Large intestine (tissue), 12 donors: ENCODE measurements around the gene PSTPIP2. TPM values are rescaled to one million over a fixed set of nuclear protein-coding genes. Genes with fewer than 3 reads are reported as not detected.

ENCODE experiments used
- DNase-seq, 2 donors: peaks; one replicate each; pipeline versions ENCODE4 v3.0.0 to v3.0.0-alpha.2; 2013
- H3K27ac ChIP-seq: one replicate; pipeline ENCODE4 v1.5.1; 2013; ENCODE audit warnings: low read length
- H3K27me3 ChIP-seq: 2 replicates; pipeline ENCODE4 v1.6.1; 2013; ENCODE audit warnings: low read length; ENCODE audit not compliant: control insufficient read depth, insufficient read depth
- H3K36me3 ChIP-seq: 2 replicates; pipeline ENCODE4 v1.6.1; 2013; ENCODE audit warnings: low read length; ENCODE audit not compliant: control insufficient read depth, insufficient read depth
- H3K4me1 ChIP-seq: one replicate; pipeline ENCODE4 v1.6.1; 2013; ENCODE audit warnings: low read length; ENCODE audit not compliant: control insufficient read depth, insufficient read depth
- H3K4me3 ChIP-seq: one replicate; pipeline ENCODE4 v1.5.1; 2013; ENCODE audit warnings: low read length
- H3K9me3 ChIP-seq: one replicate; pipeline ENCODE4 v1.6.1; 2013; ENCODE audit warnings: mild to moderate bottlenecking, low read depth, low read length, moderate library complexity; ENCODE audit not compliant: control insufficient read depth
- whole genome bisulfite sequencing: methylation state at CpG from one replicate; pipeline ENCODE4 v1.1.5; 2013; ENCODE audit warnings: low lambda C conversion rate; ENCODE audit not compliant: insufficient coverage; 5-methylcytosine and 5-hydroxymethylcytosine counted together
- long read RNA-seq, 11 donors: transcript quantifications; one replicate each; lab custom pipeline, GENCODE V29; 2026
- polyA plus RNA-seq: library from polyadenylated mRNA; unstranded; fragments of 120-200 nt; gene quantifications from one replicate; pipeline ENCODE4 v1.2.1, GENCODE V29; 2013

PSTPIP2 gene, protein sequence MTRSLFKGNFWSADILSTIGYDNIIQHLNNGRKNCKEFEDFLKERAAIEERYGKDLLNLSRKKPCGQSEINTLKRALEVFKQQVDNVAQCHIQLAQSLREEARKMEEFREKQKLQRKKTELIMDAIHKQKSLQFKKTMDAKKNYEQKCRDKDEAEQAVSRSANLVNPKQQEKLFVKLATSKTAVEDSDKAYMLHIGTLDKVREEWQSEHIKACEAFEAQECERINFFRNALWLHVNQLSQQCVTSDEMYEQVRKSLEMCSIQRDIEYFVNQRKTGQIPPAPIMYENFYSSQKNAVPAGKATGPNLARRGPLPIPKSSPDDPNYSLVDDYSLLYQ
- 11.5 TPM for polyA plus RNA-seq
- long read RNA-seq, donor 1: 0 reads
- long read RNA-seq, donor 2: 0 reads
- long read RNA-seq, donor 3: 0 reads
- long read RNA-seq, donor 4: 0 reads
- long read RNA-seq, donor 5, partial matches to known transcripts: 0 of 1 reads
- long read RNA-seq, donor 5, other reads (novel, unspliced or antisense): 0 of 1 reads
- long read RNA-seq, donor 6, partial matches to known transcripts: 0 of 3 reads
- long read RNA-seq, donor 6, other reads (novel, unspliced or antisense): 0 of 3 reads
- long read RNA-seq, donor 7: 0 reads
- long read RNA-seq, donor 8, partial matches to known transcripts: 0 of 3 reads
- long read RNA-seq, donor 8, other reads (novel, unspliced or antisense): 0 of 3 reads
- long read RNA-seq, donor 9, partial matches to known transcripts: 0 of 3 reads
- long read RNA-seq, donor 9, other reads (novel, unspliced or antisense): 0 of 3 reads
- long read RNA-seq, donor 10, partial matches to known transcripts: 0 of 3 reads
- long read RNA-seq, donor 10, other reads (novel, unspliced or antisense): 0 of 3 reads
- long read RNA-seq, donor 11, partial matches to known transcripts: 0 of 3 reads
- long read RNA-seq, donor 11, other reads (novel, unspliced or antisense): 0 of 3 reads

DNA sequence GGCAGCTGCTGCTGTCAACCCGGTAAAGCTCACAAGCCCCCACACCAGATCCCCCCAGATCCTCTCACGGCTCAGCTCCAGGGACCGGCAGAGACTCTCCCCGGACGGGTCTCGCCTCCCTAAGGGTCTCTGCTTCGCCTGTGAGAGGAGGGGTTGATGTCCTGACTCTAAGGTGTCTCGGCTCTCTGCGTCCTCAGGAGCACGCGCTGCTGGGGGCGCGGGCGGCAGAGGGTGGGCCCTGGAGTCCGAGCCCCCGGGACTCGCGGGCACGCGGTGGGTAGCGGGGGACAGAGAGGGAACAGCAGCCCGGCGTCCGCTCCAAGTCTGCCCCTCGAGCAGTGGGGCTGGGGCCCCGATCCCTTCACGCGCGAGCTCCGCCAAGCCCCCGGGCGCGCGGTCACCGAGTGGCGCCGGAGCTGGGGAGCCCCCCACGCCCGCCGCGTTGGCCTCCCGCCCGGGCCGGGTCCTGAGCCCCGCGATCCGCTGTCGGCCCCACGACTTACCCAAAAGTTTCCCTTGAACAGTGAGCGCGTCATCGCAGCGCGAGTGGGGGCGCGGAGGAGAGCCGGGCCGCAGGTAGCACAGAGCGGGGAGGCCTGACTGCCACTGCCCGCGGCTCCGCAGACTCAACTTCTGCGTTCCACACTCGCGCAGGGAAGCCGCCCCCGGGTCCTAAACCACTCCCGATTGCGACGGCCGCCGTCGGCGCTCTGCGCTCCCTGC is at the start of gene PSTPIP2:
Gene PSTPIP2, minus strand, starts transcription at position 608 of the 723 bp plus-strand sequence. Its CDS starts 72 bp downstream, at position 536.
- no peaks in the 10 kb centered on the region for H3K27me3 ChIP-seq
- H3K4me1 ChIP-seq: peaks cover 6% of the 10 kb centered on the region

DNA sequence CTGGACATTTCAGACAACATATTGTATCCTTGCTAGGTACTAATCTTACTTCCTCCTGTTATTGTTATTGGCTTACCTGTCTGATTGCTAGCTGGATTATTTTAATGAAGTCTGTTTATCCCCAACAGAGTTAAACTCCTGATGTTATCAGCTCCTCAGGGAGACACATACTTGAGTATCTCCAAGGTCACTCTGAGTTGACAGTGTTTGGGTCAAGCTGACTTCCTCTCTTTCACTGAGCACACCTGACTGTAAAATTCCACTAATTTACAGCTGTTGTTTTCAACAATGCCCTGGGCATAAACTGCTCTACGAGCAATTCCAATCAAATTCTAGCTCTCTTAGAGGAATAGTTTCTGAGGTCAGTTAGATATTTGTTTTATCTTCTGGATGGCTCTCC is 41.7 kb upstream of the PSTPIP2 start:
- no peaks in the 10 kb centered on the region for H3K9me3 ChIP-seq
- no peak overlapping the region for H3K27ac ChIP-seq
- no CpG with 5 or more reads among the region's 1 CpG for WGBS
- H3K27me3 ChIP-seq: no peaks in the 10 kb centered on the region
- H3K36me3 ChIP-seq: peaks cover 16% of the 10 kb centered on the region
- no peak overlapping the region for H3K4me3 ChIP-seq
- no peak for DNase-seq
- no peaks in the 10 kb centered on the region for H3K4me1 ChIP-seq

More for the DNA sequence above, at the start of gene PSTPIP2:
- no CpG with 5 or more reads among the region's 75 CpGs for WGBS
- H3K9me3 ChIP-seq: no peaks in the 10 kb centered on the region
- H3K36me3 ChIP-seq: no peaks in the 10 kb centered on the region
- DNase-seq: peak; percentile 51 to 74
- H3K4me3 ChIP-seq: peak within 1 kb of the TSS; percentile 72
- no peak within 1 kb of the TSS for H3K27ac ChIP-seq

DNA sequence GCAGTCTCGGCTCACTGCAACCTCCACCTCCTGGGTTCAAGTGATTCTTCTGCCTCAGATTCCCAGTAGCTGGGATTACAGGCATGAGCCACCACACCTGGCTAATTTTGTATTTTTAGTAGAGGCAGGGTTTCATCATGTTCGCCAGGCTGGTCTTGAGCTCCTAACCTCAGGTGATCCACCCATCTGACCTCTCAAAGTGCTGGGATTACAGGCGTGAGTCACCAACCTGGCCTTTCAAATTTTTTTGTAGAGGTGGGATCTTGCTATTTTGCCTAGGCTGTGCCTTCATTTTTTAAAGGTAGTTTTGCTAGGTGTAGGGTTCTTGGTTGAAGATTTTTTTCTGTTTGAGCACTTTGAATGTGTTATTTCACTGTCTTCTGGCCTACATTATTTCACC is 38.3 kb upstream of the PSTPIP2 start:
- Histone ChIP-seq H3K4me3 (no peak overlapping the region), H3K4me1 (no peaks in the 10 kb centered on the region), H3K9me3 (no peaks in the 10 kb centered on the region), H3K27ac (no peak overlapping the region), H3K36me3 (peaks cover 16% of the 10 kb centered on the region), H3K27me3 (no peaks in the 10 kb centered on the region)
- no CpG with 5 or more reads among the region's 3 CpGs for WGBS
- DNase-seq: no peak

DNA sequence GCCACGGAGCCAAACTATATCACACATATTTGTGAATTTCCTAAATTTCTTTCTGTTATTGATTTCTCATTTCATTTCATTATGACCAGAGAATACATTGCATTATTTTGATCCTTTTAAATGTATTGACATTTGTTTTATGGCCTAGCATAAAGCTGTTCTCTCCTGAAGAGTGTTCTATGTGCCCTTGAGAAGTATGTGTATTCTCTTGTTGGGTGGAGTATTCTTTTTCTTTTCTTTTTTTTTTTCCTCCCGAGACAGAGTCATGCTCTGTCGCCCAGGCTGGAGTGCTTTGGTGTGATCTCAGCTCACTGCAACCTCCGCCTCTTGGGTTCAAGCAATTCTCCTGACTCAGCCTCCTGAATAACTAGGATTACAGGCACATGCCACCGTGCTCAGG is 37.3 kb upstream of the PSTPIP2 start:
- Histone ChIP-seq H3K27me3 (no peaks in the 10 kb centered on the region), H3K4me1 (no peaks in the 10 kb centered on the region), H3K27ac (no peak overlapping the region), H3K4me3 (no peak overlapping the region), H3K36me3 (peaks cover 10% of the 10 kb centered on the region), H3K9me3 (no peaks in the 10 kb centered on the region)
- no peak for DNase-seq
- WGBS: 89% methylated on average over 3 of the region's 5 CpGs

- Histone ChIP-seq H3K4me1 (no peaks in the 10 kb centered on the region), H3K27me3 (no peaks in the 10 kb centered on the region), H3K9me3 (no peaks in the 10 kb centered on the region), H3K36me3 (peaks cover 3% of the 10 kb centered on the region), H3K27ac (peak within 1 kb of the TSS; percentile 69), H3K4me3 (peak within 1 kb of the TSS; percentile 79)
- peak; percentile 77 to 88 for DNase-seq
- WGBS: no CpG with 5 or more reads among the region's 57 CpGs
These were observed 32.3 kb upstream of the PSTPIP2 start, which contains the start of gene HAUS1 for GRCh38 chr18:46104128-46104911. TSS of gene HAUS1 (plus strand) at chr18:46104385. CDS start at chr18:46104412, 27 bp downstream.

DNA sequence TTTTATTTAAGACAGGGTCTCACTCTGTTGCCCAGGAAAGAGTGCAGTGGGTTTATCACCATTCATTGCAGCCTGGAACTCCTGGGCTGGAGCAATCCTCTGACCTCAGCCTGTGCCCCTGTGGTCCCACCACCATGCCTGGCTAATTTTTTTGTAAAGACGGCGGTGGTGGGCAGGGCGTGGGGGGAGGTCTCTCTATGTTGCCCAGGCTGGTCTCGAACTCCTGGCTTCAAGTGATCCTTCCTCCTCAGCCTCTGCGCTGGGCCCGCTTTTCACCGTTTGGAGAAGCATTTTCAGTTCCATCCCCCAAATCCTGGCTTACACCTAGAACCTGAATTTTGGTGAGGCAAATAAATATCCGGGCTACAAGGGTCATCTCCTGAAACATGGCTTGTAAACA is 27.4 kb upstream of the PSTPIP2 start:
- Histone ChIP-seq H3K9me3 (no peaks in the 10 kb centered on the region), H3K4me1 (no peaks in the 10 kb centered on the region), H3K36me3 (peaks cover 5% of the 10 kb centered on the region), H3K27ac (no peak overlapping the region), H3K4me3 (no peak overlapping the region), H3K27me3 (no peaks in the 10 kb centered on the region)
- WGBS: no CpG with 5 or more reads among the region's 8 CpGs
- no peak for DNase-seq

GRCh38 chr18:46098616-46098933 is 26.5 kb upstream of the PSTPIP2 start:
- no peak for DNase-seq
- peak overlapping the region; percentile 85 for H3K4me3 ChIP-seq
- H3K27me3 ChIP-seq: no peaks in the 10 kb centered on the region
- WGBS: no CpG with 5 or more reads among the region's 16 CpGs
- H3K36me3 ChIP-seq: peaks cover 11% of the 10 kb centered on the region
- H3K9me3 ChIP-seq: no peaks in the 10 kb centered on the region
- H3K27ac ChIP-seq: peak overlapping the region; percentile 85
- H3K4me1 ChIP-seq: no peaks in the 10 kb centered on the region

DNA sequence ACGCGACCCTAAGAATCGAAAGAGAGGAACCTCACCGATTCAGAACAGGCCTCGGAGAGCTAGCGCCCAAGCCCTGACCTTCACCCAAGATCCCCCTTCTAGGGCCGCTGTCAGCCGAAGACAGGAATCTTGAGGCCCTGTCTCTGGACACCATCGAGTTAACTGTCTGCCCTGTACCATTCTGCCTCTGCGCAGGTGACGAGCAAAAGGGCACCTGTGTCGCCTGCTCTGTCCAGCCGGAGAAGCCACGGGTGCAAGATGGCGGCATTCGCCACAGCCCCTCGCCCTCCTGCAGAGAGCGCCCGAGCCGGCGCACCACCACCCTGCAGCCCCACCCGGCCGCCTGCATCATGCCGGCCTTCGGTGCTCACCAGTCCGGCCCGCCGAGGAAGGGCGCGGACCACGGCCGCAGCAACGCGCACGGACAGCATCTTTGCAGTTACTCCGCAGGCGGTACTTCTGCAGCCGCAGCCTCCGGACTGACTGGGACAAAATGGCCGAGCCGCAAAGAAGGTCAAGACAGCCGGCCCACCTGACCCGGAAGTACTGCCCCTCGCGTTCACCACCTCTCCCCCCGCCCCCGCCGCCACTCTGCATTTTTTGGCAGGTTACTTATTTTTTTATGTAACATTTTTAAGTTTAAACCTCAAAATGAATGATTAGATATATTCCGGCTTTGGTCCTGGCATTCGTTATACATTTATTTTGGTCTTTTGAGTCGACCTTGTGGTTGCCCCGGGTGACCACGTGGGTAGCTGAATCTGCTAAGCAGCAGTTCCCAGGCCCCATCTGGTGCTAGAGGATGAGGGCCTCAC is 25.9 kb upstream of the PSTPIP2 start, which contains the start of gene ATP5F1A:
Gene ATP5F1A, minus strand, starts transcription at position 496 of the 815 bp plus-strand sequence. Its CDS starts 65 bp downstream, at position 431.
- WGBS: 0% methylated on average over 2 of the region's 53 CpGs

DNA sequence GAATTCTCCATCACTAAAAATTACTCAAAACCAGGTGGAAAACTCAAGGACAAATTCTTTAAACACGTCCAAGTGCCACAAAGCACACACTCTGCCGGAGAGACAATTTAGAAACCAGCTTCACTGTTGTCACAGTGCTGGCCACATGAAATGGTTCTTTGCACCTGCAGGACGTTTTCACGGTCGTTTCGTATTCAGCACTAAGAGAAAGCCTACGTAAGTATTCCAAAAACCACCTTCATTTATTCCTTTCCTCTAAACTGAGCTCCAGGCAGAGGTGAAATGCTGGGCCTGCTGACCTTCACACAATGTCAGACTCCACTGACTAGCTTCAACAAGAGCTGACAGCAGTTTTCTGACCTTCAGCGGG is 25.4 kb upstream of the PSTPIP2 start:
- Histone ChIP-seq H3K9me3 (no peaks in the 10 kb centered on the region), H3K4me3 (peak overlapping the region; percentile 85), H3K27me3 (no peaks in the 10 kb centered on the region), H3K4me1 (no peaks in the 10 kb centered on the region), H3K36me3 (peaks cover 21% of the 10 kb centered on the region), H3K27ac (peak overlapping the region; percentile 85)
- no peak for DNase-seq
- no CpG with 5 or more reads among the region's 8 CpGs for WGBS

More for the DNA sequence above, 25.9 kb upstream of the PSTPIP2 start, which contains the start of gene ATP5F1A:
- Histone ChIP-seq H3K27me3 (no peaks in the 10 kb centered on the region), H3K36me3 (peaks cover 17% of the 10 kb centered on the region), H3K4me3 (peak within 1 kb of the TSS; percentile 85), H3K4me1 (no peaks in the 10 kb centered on the region), H3K9me3 (no peaks in the 10 kb centered on the region), H3K27ac (peak within 1 kb of the TSS; percentile 85)
- peak; percentile 79 to 92 for DNase-seq
